Neuronal stem cell (in vitro differentiated cells): ENCODE measurements around the gene ZFYVE28.

Source experiments
- DNase-seq: peaks from one replicate; pipeline ENCODE4 v3.0.0-alpha.2; 2013; ENCODE audit warnings: low spot score
- H2AFZ ChIP-seq: one replicate; pipeline ENCODE4 v1.6.1; 2013; ENCODE audit warnings: mild to moderate bottlenecking, low read length, inconsistent platforms
- H2AK5ac ChIP-seq: 2 replicates; pipeline ENCODE4 v1.6.1; 2013; ENCODE audit warnings: low read depth, mild to moderate bottlenecking, inconsistent platforms, low read length, moderate library complexity, mixed read lengths
- H2BK120ac ChIP-seq: 2 replicates; pipeline ENCODE4 v1.6.1; 2013; ENCODE audit warnings: low read depth, mild to moderate bottlenecking, inconsistent platforms, low read length, moderate library complexity, mixed read lengths
- H2BK12ac ChIP-seq: one replicate; pipeline ENCODE4 v1.6.1; 2013; ENCODE audit warnings: low read length, inconsistent platforms
- H2BK15ac ChIP-seq: 2 replicates; pipeline ENCODE4 v1.6.1; 2013; ENCODE audit warnings: mild to moderate bottlenecking, low read length, inconsistent platforms, mixed read lengths
- H2BK5ac ChIP-seq: one replicate; pipeline ENCODE4 v1.6.1; 2013; ENCODE audit warnings: inconsistent platforms, mild to moderate bottlenecking, low read length, moderate library complexity
- H3K14ac ChIP-seq: one replicate; pipeline ENCODE4 v1.6.1; 2013; ENCODE audit warnings: low read length, inconsistent platforms
- H3K18ac ChIP-seq: 2 replicates; pipeline ENCODE4 v1.6.1; 2013; ENCODE audit warnings: low read length, inconsistent platforms
- H3K23ac ChIP-seq: 2 replicates; pipeline ENCODE4 v1.6.1; 2013; ENCODE audit warnings: low read depth, mild to moderate bottlenecking, mixed read lengths, low read length, inconsistent platforms; ENCODE audit not compliant: poor library complexity
- H3K27ac ChIP-seq: replicated peaks from 3 replicates; pipeline ENCODE4 v1.5.1; 2013; ENCODE audit warnings: low read length, inconsistent platforms
- H3K27me3 ChIP-seq, 3 experiments: 2 replicates each; pipeline ENCODE4 v1.6.1; 2013; ENCODE audit warnings: low read length in 3 of 3, mild to moderate bottlenecking in 2 of 3, inconsistent platforms in 1 of 3, low read depth in 1 of 3, mixed read lengths in 1 of 3, moderate library complexity in 1 of 3; ENCODE audit not compliant: control insufficient read depth in 3 of 3, insufficient read depth in 3 of 3
- H3K36me3 ChIP-seq, 2 donors: replicated peaks in 1 of 2; 2 replicates each; pipeline ENCODE4 v1.6.1; 2013; ENCODE audit warnings: low read length in 2 of 2; ENCODE audit not compliant: control insufficient read depth in 2 of 2, insufficient read depth in 2 of 2
- H3K4ac ChIP-seq: 2 replicates; pipeline ENCODE4 v1.6.1; 2013; ENCODE audit warnings: inconsistent platforms, mild to moderate bottlenecking, low read length, moderate library complexity
- H3K4me1 ChIP-seq, 2 donors: 1 replicate in 1 of 2; 2 replicates in 1 of 2; pipeline ENCODE4 v1.6.1; 2013; ENCODE audit warnings: low read length in 2 of 2, low read depth in 1 of 2; ENCODE audit not compliant: control insufficient read depth in 2 of 2, insufficient read depth in 1 of 2
- H3K4me2 ChIP-seq: one replicate; pipeline ENCODE4 v1.6.1; 2013; ENCODE audit warnings: mild to moderate bottlenecking, low read length, inconsistent platforms; ENCODE audit not compliant: insufficient read depth, poor library complexity, severe bottlenecking
- H3K4me3 ChIP-seq, 2 donors: 2 replicates each; pipeline ENCODE4 v1.5.1; 2013; ENCODE audit warnings: low read length in 2 of 2, mild to moderate bottlenecking in 2 of 2, inconsistent platforms in 1 of 2, moderate library complexity in 1 of 2
- H3K79me1 ChIP-seq: one replicate; pipeline ENCODE4 v1.6.1; 2013; ENCODE audit warnings: low read depth, mild to moderate bottlenecking, inconsistent platforms, low read length, moderate library complexity
- H3K9ac ChIP-seq: one replicate; pipeline ENCODE4 v1.6.1; 2013; ENCODE audit warnings: mild to moderate bottlenecking, low read depth, low read length, inconsistent platforms; ENCODE audit not compliant: poor library complexity
- H3K9me3 ChIP-seq, 2 donors: replicated peaks in 1 of 2; 2 replicates each; pipeline versions ENCODE3 to v1.6.1; 2013; ENCODE audit warnings: low read length in 2 of 2, mild to moderate bottlenecking in 2 of 2, inconsistent platforms in 1 of 2, low read depth in 1 of 2, mixed read lengths in 1 of 2, moderate library complexity in 1 of 2; ENCODE audit not compliant: control insufficient read depth in 2 of 2, insufficient read depth in 1 of 2
- H4K8ac ChIP-seq: one replicate; pipeline ENCODE4 v1.6.1; 2013; ENCODE audit warnings: low read depth, mild to moderate bottlenecking, inconsistent platforms, low read length, moderate library complexity
- H4K91ac ChIP-seq: one replicate; pipeline ENCODE4 v1.6.1; 2013; ENCODE audit warnings: low read length, low read depth, mild to moderate bottlenecking, inconsistent platforms; ENCODE audit not compliant: poor library complexity
- WGBS, 2 donors: extraction: QIAGEN DNeasy Blood & Tissue Kit; methylation state at CpG; one replicate each; pipeline ENCODE4 v1.1.7; 2013; ENCODE audit warnings: missing lambda C conversion rate in 2 of 2, mixed read lengths in 1 of 2; ENCODE audit not compliant: insufficient read length in 2 of 2, insufficient replicate concordance in 1 of 2; ENCODE audit errors: extremely low coverage in 2 of 2; 5-methylcytosine and 5-hydroxymethylcytosine counted together

Gene ZFYVE28

GRCh38 chr4:2259036-2259540 is 159.4 kb downstream of the ZFYVE28 start:
- H3K4ac ChIP-seq = no peak overlapping the region
- H3K4me1 ChIP-seq = peaks cover 13 to 19% of the 10 kb centered on the region in 2 donors
- no peak overlapping the region for H3K27ac ChIP-seq
- no CpG with 5 or more reads among the region's 13 CpGs for WGBS, 2 donors
- peaks cover 0 to 2% (median 0%) of the 10 kb centered on the region in 3 experiments for H3K27me3 ChIP-seq
- peak overlapping the region; percentile 39 for H2BK5ac ChIP-seq
- no peak overlapping the region for H2BK120ac ChIP-seq
- H2AK5ac ChIP-seq = peak overlapping the region; percentile 46
- no peaks in the 10 kb centered on the region for H3K9me3 ChIP-seq
- no peak overlapping the region for H3K4me2 ChIP-seq
- H3K79me1 ChIP-seq = peaks cover 41% of the 10 kb centered on the region
- no peak overlapping the region for H2BK12ac ChIP-seq
- peaks cover 23 to 46% of the 10 kb centered on the region in 2 donors for H3K36me3 ChIP-seq
- peak overlapping the region; percentile 38 for H3K14ac ChIP-seq
- peak overlapping the region; percentile 38 for H3K18ac ChIP-seq
- no peak overlapping the region for H4K8ac ChIP-seq
- H3K23ac ChIP-seq = peak overlapping the region; percentile 55
- DNase-seq = no peak
- no peak overlapping the region for H4K91ac ChIP-seq
- no peak overlapping the region for H2AFZ ChIP-seq
- no peak overlapping the region for H3K4me3 ChIP-seq
- H2BK15ac ChIP-seq = no peak overlapping the region
- H3K9ac ChIP-seq = peak overlapping the region; percentile 63

- no peaks in the 10 kb centered on the region for H3K9me3 ChIP-seq
- H3K23ac ChIP-seq = peak overlapping the region; percentile 89
- no peak overlapping the region for H2AK5ac ChIP-seq
- H3K27me3 ChIP-seq = no peaks in the 10 kb centered on the region
- H3K9ac ChIP-seq = peak overlapping the region; percentile 21
- no peak overlapping the region for H3K4ac ChIP-seq
- no peak overlapping the region for H2BK15ac ChIP-seq
- no CpG with 5 or more reads among the region's 18 CpGs for WGBS, 2 donors
- H2BK5ac ChIP-seq = no peak overlapping the region
- H3K4me1 ChIP-seq = peaks cover 6 to 12% of the 10 kb centered on the region in 2 donors
- peak overlapping the region; percentile 38 for H3K14ac ChIP-seq
- no peak overlapping the region for H4K91ac ChIP-seq
- H3K27ac ChIP-seq = no peak overlapping the region
- DNase-seq = no peak
- no peak overlapping the region for H4K8ac ChIP-seq
- no peak overlapping the region for H2AFZ ChIP-seq
- H2BK12ac ChIP-seq = peak overlapping the region; percentile 22
- peaks cover 45% of the 10 kb centered on the region for H3K79me1 ChIP-seq
- H3K4me2 ChIP-seq = no peak overlapping the region
- H3K18ac ChIP-seq = peak overlapping the region; percentile 4
- H3K36me3 ChIP-seq = peaks cover 29 to 53% of the 10 kb centered on the region in 2 donors
- no peak overlapping the region for H2BK120ac ChIP-seq
- H3K4me3 ChIP-seq = no peak overlapping the region
Observed at GRCh38 chr4:2258091-2259035, 160.1 kb downstream of the ZFYVE28 start.

DNA sequence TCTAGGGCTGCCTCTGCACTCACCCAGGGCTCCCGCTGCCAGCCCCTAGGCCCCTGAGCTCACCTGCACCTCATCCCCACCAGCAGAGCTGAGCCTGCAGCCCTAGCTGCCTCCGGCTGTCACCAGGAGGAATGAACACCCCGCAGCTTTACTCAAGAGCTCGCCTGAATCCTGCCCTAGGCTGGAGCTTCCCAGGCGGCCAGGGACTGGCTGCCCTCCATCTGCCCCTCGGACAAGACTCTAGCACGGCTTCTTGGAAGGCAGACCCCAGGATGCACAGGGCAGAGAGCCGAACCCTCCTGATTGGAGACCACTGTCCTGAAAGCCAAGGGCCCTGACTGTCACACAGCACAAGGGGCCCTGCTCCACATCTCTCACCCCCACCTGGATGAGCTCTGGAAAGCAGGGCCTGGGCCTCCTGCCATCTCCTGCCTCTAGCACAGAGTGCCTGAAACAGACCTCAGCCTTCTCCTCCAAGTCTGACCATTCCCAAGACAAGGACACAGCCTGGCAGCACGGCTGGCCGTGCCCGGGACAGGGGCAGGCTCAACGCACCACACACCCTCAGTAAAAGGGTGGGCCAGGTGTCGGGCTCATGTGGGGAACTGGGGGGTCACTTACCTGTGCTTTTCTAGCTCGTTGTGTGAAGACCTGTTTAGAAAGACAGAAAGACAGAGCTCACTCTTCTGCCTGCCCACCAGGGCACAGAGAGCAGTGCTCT is 160.9 kb downstream of the ZFYVE28 start:
- Histone ChIP-seq H2AFZ (no peak overlapping the region), H2BK15ac (no peak overlapping the region), H4K91ac (no peak overlapping the region), H3K79me1 (peaks cover 41% of the 10 kb centered on the region), H3K27ac (no peak overlapping the region), H3K9ac (peak overlapping the region; percentile 21), H4K8ac (no peak overlapping the region), H2BK12ac (no peak overlapping the region), H2AK5ac (peak overlapping the region; percentile 7), H3K4ac (no peak overlapping the region), H3K23ac (no peak overlapping the region), H3K18ac (no peak overlapping the region), H2BK120ac (no peak overlapping the region), H3K27me3 (no peaks in the 10 kb centered on the region), H3K14ac (no peak overlapping the region), H3K4me1 (peaks cover 5 to 8% of the 10 kb centered on the region in 2 donors), H3K36me3 (peaks cover 29 to 60% of the 10 kb centered on the region in 2 donors), H3K4me3 (no peak overlapping the region), H2BK5ac (no peak overlapping the region), H3K4me2 (no peak overlapping the region), H3K9me3 (no peaks in the 10 kb centered on the region)
- no peak for DNase-seq
- no CpG with 5 or more reads among the region's 14 CpGs for WGBS, 2 donors

- no peak overlapping the region for H3K4ac ChIP-seq
- H2AFZ ChIP-seq = no peak overlapping the region
- no peak overlapping the region for H4K8ac ChIP-seq
- WGBS, 2 donors = no CpG with 5 or more reads among the region's 12 CpGs
- H3K9ac ChIP-seq = no peak overlapping the region
- no peak overlapping the region for H3K4me3 ChIP-seq
- no peak overlapping the region for H2BK5ac ChIP-seq
- no peak overlapping the region for H2BK12ac ChIP-seq
- H3K4me1 ChIP-seq = peaks cover 5 to 8% of the 10 kb centered on the region in 2 donors
- peaks cover 40% of the 10 kb centered on the region for H3K79me1 ChIP-seq
- H2BK15ac ChIP-seq = no peak overlapping the region
- no peak overlapping the region for H3K4me2 ChIP-seq
- peaks cover 29 to 60% of the 10 kb centered on the region in 2 donors for H3K36me3 ChIP-seq
- no peak for DNase-seq
- H3K9me3 ChIP-seq = no peaks in the 10 kb centered on the region
- no peak overlapping the region for H3K14ac ChIP-seq
- H2BK120ac ChIP-seq = no peak overlapping the region
- no peak overlapping the region for H3K18ac ChIP-seq
- no peak overlapping the region for H3K23ac ChIP-seq
- H3K27ac ChIP-seq = no peak overlapping the region
- no peak overlapping the region for H2AK5ac ChIP-seq
- H3K27me3 ChIP-seq = no peaks in the 10 kb centered on the region
- no peak overlapping the region for H4K91ac ChIP-seq
Observed at GRCh38 chr4:2256781-2257191, 161.7 kb downstream of the ZFYVE28 start.
